ENCODE data around the gene BMPR1B.

The BMPR1B gene

GRCh38 chr4:95193391-95194224 lies 435.9 kb downstream of the BMPR1B start:
- no peak for DNase-seq

- DNase-seq: no peak
Measured at GRCh38 chr4:95197353-95197752, 439.6 kb downstream of the BMPR1B start.

DNA sequence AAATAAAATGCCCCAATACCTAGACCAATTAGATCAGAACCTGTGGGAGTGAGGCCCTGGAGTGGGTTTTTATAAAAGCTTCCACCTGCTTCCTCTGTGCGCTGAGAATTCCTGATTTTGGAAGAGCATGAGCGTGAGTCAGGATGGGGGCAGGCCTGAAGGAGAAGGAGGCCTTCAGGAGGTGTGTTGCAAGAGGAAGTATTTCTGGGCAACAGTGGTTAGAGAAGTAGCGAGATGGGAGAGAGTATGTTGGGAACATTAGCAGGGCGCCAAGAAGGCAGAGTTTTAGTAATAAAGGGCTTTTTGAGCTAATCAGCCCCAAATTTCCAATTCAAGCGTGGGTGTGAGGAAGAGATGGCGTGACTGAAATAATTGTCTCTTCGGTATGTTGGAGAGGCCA lies 441.2 kb downstream of the BMPR1B start:
- DNase-seq: no peak

DNA sequence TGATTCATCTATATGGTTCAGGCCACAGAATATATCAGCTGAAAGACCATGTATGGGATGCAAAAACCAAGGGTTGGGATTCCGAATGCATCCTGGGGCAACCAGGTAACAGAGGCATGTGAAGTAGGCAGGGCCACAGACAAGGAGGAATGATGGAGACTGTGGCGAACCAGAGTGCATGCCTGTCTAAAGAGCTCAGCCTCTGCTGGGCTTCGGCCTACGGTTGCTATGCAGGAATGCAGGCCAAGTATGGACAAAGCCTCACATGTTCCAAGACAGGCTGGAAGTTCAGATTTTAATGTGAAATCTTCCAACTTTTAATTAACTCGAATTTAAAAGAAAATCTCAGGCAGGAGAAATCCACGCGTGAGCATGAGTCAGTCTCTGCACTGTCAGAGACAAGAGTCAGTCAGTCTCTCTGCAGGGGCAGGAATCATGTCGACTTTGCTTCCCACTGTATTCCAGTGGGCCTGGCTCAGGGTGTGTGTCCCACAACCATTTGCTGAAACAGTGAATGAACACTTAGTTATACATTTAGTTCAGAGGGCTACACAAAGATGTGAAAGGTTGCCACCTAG lies 446.6 kb downstream of the BMPR1B start:
- no peak for DNase-seq

- DNase-seq: no peak
Measured at GRCh38 chr4:95204873-95205272, 447.1 kb downstream of the BMPR1B start.
